CD4-positive, alpha-beta T cell treated with Interleukin-4 for 1 hour (primary cell): ENCODE results near the gene NOP9.

ENCODE experiments used
- DNase-seq, 2 donors: peaks; one replicate each; pipeline ENCODE4 v3.0.0-alpha.2; 2020 to 2022

Gene NOP9

GRCh38 chr14:24284501-24285035, 15.1 kb upstream of the NOP9 start:
- no peak for DNase-seq

DNA sequence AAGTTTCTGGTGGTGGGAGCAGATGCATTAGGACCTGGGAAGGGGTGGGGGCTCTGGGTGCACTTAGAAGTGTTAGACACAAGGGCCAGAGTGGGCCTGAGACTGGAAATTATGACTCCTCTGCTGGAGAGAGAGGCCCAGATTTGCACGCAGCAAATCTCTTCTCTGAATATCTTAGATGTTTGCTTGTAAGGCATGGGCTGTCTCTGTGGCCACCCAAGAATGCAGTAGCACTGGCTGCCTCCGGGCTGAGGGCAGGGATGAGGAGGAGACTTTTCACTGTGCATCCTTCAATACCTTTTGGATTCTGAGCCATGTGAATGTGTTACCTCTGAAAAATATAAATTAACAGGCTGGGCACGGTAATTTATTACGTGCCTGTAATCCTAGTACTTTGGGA, 14.3 kb upstream of the NOP9 start:
- DNase-seq, result no peak

DNA sequence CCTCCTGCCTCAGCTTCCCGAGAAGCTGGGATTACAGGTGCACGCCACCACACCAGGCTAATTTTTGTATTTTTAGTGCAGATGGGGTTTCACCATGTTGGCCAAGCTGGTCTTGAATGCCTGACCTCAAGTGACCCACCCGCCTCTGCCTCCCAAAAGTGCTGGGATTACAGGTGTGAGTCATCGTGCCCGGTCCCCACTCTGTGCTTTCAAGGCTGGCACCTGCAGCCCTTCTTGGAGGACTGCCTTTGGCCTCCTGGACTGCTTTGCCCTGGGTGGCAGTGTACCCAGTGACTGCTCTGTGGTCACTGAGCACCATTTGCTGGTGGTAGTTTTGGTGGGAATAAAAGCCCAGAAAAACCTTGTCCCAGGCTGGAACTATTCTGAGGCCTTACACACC, 12.7 kb upstream of the NOP9 start:
- no peak for DNase-seq

DNA sequence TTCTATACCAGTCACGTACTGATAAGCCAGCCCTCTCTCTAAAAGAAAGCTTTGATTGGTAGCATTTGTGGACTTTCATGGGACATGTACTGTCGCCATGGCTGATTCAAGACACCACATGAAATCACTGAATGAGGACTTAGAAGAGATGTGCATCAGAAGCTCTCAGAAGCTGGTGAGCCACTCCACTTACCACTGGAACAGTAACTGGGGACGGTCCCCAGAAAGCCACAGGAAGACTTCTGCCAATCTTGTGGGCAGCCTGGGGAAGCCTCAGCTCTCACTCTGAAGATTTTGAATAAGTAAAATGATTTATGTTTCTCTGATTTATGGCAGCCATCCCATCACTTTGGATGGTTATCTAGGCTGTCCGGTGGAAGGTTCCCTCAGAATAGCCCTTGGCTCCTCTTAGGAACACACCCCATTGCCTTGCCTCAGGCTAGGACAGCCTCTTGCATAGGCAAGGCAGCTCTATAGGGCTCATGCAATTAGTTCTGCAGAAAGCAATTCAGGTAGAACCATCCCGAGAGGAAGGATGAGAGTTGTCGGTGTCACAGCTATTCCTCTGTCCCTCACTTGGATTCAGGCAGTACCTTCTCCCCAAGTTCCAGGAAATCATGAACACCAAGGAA, 9.9 kb upstream of the NOP9 start:
- no peak for DNase-seq

DNA sequence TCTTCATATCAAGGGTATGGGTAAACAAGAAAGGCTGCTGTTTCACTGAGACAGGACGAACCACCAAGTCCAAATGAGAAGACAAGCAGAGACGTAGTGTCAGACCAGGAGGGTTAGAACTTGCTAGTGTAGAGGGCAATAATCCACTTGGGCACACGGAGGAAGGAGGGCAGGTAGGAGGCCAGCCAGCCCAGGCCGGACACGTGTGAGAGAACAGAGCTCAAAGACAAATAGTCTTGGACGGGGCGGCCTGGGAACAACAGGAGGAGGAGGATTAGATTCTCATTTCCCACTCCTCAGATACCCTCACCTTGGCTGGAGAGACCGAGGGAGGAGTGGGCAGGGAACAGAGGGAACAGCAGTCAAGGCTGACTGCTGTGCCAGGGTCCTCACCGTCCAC, 8.9 kb upstream of the NOP9 start:
- DNase-seq, result no peak

DNA sequence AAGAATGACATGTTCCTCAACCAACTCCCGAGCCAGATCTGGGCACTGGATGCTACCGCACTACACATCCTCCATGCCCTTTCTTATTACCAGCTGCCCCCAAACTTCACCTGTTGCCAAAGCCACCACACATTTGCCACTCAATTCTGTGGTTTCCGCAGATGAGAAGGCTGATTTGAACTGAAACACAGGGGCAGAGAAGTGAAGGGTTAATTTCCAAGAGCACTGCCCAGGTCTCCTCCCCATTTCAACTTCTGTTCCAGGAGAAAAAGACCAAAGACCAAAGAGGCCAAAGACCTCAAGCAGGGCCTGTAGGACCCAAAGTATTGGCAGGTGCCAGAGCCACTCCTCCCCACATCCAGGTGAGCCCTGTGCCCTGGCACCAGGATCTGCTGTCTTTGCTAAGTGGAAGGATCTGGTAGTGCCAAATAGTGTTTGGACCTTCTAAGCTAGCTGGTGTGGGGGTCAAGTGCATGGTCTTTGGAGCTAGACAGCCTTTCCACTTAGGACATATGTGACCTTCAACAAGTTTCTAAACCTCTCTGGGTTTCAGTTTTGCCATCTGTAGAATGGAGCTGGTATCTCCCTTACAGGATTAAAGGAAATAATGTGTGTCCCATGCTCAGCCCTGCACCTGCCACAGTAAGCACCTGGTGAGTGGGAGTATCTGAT, 8.1 kb upstream of the NOP9 start:
- no peak for DNase-seq

- DNase-seq, result no peak
Measured at GRCh38 chr14:24292118-24292807, 7.4 kb upstream of the NOP9 start.

GRCh38 chr14:24293525-24293924, 6.1 kb upstream of the NOP9 start:
- no peak for DNase-seq

- DNase-seq, result peak; percentile 81 to 83
Measured at GRCh38 chr14:24296341-24297157, 3.1 kb upstream of the NOP9 start.

GRCh38 chr14:24297190-24297964, 2.3 kb upstream of the NOP9 start:
- DNase-seq, result no peak

DNA sequence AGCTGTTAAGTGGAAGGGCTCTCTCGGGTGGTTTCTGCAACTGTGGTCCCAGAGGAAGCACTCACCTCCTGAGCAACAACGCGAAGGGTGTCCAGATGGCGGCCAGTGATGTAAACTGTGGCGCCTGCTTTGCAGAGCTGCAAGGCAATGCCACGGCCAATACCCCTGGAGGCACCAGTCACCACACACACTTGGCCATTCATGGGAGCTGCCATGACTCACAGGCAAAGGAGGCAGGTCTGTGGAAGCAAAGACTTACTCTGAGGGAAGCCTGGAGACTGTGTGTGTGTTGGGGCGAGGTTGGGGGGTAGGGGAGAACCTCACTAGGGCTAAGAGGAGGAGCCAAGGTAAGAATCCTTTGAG, 777 bp upstream of the NOP9 start:
- no peak for DNase-seq

GRCh38 chr14:24300326-24300980, 803 bp downstream of the NOP9 start:
- no peak for DNase-seq

GRCh38 chr14:24304019-24304387, 4.4 kb downstream of the NOP9 start:
- no peak for DNase-seq

DNA sequence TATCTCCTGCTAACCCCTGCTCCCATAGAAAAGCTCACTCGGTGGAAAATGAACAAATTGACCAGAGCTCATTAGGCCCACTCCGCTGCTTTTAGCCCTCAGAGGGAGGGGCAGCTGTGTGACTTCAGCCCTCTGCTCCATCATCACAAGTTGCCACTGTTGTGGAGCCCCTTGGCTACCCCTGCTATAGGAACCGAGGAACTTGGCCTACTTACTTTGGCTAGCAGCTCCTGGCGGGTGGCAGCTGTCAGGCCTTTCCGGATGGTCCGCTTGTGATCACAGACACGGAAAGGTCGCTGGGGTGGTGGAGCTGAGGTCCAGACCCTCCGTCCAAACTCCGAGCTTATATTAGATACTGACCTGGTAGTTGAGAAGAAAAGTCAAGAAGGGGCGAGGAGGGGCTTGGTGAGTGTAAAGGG, 7.5 kb downstream of the NOP9 start:
- DNase-seq, result no peak

- peak; percentile 71 to 73 for DNase-seq
Measured at GRCh38 chr14:24307575-24308341, 8.1 kb downstream of the NOP9 start, which contains the start of gene CIDEB. CIDEB (minus strand) TSS chr14:24307977; CDS start chr14:24307858, 119 bp downstream.

DNA sequence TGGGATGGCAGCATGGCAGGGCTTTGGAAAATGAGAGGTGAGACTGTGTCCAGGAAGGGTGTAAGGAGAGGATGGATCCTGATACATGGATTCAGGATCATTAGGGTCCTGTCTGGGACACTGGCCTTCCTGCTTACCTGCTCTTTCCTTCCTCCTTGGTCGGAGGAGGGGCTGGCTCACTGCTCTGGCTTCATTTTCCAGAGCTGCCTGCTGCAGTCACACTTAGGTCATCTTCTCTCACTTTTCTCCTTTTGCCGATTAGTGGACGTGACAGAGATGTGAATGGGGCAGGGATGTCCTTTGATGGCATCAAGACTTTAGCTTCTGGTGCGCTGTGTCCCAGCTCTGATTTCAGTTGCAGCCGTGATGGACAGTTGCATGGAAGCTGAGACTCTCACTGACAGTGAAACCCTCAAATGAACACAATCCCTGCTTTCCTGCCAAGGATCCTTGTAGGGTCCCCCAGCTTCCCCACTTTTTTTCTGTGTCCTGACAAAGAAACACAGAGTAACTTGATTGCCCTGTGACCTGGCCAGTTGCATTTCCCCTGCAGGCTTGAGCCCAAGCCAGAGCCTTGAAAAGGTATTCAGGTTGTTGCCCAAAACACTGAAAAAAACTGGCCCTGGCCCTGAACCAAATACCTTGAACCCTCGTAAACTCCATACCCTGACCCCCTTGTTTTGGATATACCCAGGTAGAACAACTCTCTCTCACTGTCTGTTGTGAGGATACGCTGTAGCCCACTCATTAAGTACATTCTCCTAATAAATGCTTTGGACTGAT, 8.9 kb downstream of the NOP9 start:
- no peak for DNase-seq

- no peak for DNase-seq
Measured at GRCh38 chr14:24309538-24310264, 10.1 kb downstream of the NOP9 start, which contains the start of gene LTB4R2. LTB4R2 (plus strand) TSS chr14:24310140; CDS start chr14:24310665, 525 bp downstream.

DNA sequence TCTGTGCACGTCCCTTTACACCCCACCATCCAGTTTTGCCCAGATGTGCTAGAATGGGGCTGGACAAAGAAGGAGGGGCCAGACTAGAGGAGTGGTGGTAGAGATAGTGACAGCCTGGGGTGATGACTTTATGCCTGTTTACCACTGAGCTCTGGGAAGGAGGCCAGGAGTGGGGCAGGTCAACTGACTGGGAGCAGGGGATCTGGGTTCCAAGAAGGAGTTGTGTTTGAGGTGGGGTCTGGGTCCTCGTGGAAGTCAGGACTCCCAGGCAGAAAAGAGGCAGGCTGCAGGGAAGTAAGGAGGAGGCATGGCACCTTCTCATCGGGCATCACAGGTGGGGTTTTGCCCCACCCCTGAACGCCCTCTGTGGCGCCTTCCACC, 10.6 kb downstream of the NOP9 start:
- no peak for DNase-seq
